ELR (cell line): Measurements from ENCODE around the gene CPEB4.
A peak's percentile ranks its signal among the peaks of the same experiment; 100 is the strongest.

Experiments
- DNase-seq: peaks from one replicate; pipeline ENCODE4 v3.0.0-alpha.2; 2015; ENCODE audit warnings: low read depth

CPEB4 gene

DNA sequence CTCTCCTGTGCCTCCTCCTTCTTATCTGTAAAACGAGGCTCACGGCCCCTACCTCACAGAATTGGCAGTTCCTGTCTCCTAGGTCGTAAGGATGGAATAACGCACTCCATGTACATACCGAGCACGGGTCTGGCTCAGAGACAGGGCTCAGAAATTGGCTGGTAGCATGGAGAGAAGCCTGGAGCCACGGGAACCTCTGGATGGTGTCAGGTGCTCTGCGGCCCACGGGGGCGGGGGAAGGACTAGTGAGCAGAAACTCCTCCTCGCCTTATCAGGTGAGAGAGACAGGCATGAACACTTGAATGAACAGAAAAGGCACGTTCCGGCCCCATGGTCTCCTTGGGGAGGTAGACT, 85.4 kb downstream of the CPEB4 start:
- DNase-seq, result peak; percentile 19

DNA sequence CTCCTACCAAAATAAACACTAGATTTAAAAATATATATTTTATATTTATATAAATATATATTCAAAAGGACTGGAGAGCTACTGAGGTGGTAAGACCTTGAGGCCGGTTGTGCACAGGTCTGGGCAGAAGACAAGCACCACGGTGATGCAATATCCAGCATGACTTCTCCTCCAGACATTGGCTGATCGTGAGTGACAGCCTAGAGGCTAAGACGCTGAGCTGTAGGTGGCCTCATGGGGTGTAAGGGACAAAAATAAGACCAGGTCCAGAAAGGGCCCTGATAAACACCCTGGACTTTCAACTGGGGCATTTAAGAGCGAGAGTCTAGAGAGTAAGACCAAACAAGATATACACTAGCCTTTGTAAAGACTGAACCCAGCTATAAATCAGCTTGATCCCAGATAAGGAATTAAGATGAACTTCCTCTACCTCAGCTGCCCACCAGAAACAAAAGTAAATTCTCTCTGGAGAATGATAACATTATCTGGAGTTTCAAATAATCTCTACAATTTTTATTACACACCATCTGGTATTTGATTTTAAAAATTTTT, 86.6 kb downstream of the CPEB4 start:
- no peak for DNase-seq

DNA sequence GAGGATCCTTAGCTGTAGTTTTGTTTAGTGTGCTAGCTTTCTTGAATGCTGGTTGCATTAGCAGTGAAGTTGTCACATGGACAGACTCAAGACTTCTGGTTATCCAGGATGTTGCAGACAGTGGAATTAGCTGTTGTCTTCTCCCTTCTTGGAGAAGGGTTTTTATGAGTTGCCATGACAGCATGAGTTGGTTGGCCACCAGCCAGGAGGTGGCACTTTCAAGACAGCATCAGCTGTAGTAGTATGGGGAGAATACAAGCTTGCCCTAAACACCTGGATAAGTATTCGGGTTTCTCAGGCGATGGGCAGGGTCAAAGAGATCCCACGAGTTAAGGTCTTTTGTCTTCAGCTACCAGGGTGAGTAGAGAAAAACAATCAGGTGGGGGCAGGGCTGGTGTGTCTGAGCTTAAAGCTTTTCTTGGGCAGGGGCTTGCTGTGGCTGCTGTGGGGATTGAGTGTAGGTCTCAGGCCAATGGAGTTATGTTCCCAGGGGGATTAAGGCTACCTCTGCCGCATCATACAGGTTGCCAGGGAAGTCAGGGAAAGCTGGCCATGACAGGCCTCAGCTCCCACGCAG, 93.1 kb downstream of the CPEB4 start:
- no peak for DNase-seq

DNA sequence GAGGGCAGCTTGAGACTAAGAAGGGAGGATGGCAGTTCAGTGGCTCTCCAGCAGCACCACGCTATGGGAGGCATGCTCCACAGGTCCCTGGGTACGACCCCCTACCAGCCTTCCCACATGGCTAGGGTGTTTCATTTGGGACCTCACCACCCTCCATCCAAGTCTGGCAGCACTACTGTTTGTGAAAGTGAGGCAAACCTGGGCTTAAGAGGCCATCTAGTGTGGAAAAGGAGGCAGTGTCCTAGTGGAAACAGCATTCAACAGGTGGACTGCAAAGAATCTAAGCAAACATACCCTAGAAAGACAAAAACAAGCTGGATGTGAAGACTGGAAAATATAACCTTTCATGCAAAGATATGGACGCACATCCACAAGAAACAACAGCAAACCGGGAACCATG, 96.1 kb downstream of the CPEB4 start:
- peak; percentile 48 for DNase-seq

DNA sequence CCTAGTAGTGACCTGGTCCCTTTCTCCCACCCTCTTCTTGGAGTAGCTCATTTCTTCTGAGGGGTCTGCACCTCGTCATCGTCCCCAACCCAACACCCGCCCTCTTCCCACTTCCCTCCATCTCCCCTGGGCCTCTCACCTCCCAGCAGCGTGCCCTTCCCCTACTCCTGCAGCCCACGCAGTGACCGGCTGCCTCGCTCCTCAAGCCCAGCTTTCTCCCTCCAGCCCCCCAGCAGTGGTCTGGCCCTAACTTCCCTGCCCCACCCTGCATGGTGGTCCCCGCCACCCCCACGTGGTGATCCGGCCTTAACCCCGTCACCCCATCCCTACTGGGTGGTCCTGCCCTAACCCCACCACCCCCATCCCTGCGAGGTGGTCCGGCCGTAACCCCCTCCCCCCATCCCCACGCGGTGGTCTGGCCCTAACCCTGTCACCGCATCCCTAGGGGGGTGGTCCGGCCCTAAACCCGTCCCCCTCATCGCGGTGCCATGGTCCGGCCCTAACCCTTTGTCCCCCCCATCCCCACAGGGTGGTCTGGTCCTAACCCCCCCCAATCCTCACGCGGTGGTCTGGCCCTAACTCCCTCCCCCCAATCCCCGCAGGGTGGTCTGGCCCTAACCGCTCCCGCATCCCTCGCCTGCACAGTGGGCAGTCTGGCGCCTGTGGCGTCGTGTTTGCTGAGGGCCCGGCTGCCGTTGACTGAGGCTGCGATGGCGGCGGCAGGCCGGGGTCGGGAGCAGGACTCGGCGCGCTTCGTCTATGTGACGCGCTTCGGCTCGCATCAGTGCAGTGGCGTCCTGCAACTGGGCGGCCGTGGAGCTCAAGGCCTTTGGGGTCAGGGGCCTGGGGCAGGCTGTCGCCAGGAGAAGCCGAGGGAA, 100.6 kb downstream of the CPEB4 start, which contains the start of gene C5orf47:
Gene C5orf47, plus strand, starts transcription at position 617 of the 878 bp plus-strand sequence. Its CDS starts 94 bp downstream, at position 711.
- DNase-seq, result no peak

DNA sequence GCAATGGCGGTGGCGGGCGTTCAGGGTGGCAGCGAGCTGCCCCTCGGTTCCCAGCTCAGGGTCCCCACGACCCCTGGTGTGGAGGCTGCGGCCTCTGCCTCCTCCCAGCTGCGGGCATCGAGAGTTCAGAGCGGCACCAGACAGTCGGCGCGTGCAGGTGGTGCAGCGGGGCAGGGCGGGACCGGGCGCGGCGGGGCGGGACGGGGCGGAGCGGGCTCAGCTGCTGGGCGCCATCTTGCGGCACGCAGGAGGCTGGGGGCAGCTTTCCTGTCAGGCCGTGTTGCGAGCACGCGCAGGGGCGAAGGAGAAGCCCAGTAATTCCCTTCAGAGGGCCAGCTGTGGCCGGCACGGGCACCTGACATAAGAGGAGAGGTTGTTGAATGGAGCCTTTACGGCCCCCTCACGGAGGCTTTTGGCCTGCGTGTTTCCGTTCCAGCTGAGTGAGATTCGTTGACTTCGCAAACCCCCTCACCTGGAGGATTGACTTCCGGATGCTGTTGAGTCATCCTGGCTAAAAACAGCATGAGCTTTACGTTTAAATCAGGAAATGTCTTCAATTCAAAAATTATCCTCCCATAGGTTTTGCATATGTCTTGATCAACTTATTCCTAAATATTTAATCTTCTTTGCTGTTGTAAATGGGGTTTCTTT, 101.4 kb downstream of the CPEB4 start:
- no peak for DNase-seq

DNA sequence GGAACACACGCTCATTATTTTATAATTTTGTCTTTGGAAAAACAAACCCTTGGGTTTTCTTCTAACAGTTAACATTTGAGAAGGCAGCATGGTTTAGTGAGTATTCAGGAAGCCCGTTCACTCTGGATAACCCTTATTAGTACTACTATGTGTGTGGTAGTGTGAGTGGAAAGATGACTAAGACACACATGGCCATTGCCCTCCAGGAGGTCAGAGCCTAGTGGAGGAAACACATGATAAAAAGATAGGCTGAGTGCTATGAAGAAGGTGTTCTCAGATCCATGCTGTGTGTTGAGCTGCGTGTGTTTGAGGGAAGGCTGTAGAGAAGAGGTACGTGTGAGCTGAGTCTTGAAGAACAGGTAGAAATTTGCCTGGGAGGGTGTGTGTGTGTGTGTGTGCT, 109.2 kb downstream of the CPEB4 start:
- DNase-seq, result no peak

DNA sequence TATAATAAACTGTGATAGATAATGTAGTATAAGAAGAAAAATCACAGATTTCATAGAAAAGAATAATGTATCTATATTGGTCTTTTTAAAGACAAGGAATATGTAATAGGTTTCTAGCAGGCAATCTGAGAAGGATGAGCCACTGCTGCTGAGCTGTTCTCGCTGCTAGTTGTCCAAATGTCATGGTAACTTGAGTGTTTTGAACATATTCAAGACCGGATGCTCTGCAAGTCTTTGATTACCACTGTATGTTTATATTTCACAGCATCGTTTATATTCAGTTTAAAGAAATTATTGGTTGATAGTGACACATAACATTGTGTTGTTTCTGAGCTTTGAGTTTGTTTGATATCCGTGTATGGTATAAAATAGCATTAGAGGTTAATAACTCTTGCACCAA, 110.4 kb downstream of the CPEB4 start:
- DNase-seq, result no peak

DNA sequence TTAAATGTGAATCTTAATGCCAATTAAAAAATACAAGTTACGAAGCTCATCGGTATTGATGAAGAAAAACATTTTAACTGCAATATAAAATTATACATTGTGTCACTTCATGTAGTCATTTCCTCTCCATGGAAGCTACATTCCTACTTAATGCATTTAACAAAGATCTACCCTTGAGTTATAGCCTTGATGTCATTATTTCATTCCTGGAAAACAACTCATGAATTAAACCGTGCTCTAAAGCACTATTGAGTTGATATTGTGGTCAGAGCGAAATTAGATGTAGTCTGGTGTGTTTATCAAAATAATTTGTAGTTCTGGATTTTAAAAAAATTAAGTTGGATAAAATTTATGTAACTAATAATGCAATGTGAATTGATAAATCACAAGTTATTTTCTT, 111.9 kb downstream of the CPEB4 start:
- peak; percentile 4 for DNase-seq

DNA sequence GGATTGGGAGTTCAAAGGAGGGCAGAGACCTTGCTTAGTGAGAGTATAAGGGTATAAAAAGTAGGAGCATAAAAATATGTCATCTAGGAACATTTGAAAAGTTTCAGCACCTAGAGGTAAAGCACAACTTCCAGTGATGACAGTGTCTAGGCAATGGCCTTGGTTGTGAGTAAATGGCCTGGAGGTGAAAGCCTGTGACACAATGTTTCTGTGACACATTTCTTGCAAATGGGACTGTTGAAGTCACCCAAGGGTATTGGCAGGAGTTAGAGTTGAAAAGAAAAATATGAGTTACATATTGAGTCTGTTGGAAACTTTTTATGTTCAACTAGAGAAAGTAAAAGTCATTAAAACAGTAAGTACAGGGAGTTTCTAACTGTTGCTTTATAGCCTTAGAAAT, 115.6 kb downstream of the CPEB4 start:
- no peak for DNase-seq

DNA sequence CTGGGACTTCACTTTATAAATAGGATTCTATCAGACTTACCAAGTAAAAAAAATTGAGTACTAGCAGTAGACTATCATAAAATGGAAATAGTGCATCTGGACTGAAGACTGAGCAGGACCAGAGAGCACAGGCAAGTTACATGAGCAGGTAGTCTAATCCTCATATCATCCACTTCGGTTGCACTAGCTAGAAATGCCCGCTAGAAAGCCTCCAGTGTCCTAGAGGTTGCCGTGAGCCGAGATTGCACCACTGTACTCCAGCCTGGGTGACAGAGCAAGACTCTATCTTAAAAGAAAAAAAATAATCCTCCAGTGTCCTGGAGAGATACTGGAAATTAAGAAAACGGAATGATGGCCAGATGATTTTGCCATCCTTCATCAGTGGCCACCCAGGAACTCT, 120.8 kb downstream of the CPEB4 start:
- no peak for DNase-seq

DNA sequence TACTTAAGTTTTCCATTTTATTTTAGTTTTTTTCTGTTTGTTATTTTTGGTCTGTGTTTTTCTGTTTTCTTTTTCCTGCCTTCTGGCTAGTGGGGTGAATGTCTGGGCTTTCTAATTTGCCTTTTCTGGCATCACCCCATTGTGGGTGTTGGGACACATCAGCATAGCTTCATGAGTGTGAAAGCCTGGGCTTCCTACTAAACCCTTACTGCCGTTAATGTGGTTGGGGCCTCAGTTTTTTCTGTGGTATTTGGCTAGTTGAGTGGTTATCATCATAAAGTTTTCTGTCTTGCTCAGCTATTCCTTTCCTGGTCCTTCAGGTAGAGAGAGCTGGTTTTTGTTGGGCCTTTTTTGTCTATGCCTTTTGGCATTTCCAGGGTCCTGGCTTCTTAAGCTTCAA, 122.2 kb downstream of the CPEB4 start:
- no peak for DNase-seq

DNA sequence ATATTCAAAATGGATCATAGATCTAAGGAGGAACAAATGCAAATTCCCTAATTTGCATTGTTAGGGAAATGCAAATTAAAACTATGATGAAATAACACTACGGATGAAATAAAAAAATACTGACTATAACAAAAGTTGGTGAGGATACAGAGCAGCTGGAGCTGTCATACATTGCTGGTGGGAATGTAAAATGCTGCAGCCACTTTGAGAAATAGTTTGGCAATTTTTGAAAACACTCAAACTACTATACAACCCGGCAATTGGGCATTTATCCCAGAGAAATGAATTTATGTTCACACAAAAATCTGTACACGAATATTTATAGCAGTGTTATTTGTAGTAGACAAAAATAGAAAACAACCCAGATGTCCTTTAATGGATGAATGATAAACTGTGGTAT, 123.3 kb downstream of the CPEB4 start:
- DNase-seq, result no peak
